ENCODE results near the gene STXBP4.
"Not testable (repeated sequence)": the region's sequence is repeated elsewhere in the genome, so short reads cannot be mapped to it uniquely, and the experiment has no call there.

The STXBP4 gene

GRCh38 chr17:55057184-55057583 lies 88.6 kb downstream of the STXBP4 start:
- DNase-seq (ENCODE audit: low spot score): no peak

- no peak for DNase-seq (ENCODE audit: low spot score)
Observed at GRCh38 chr17:55059724-55060123, 91.2 kb downstream of the STXBP4 start.

- no peak for DNase-seq (ENCODE audit: low spot score)
Observed at GRCh38 chr17:55062921-55063320, 94.4 kb downstream of the STXBP4 start.

GRCh38 chr17:55063885-55064874 lies 95.6 kb downstream of the STXBP4 start:
- no peak for DNase-seq (ENCODE audit: low spot score)

- DNase-seq (ENCODE audit: low spot score): no peak
Observed at GRCh38 chr17:55067697-55068439, 99.3 kb downstream of the STXBP4 start.

GRCh38 chr17:55068862-55069811 lies 100.6 kb downstream of the STXBP4 start:
- DNase-seq (ENCODE audit: low spot score): no peak

- DNase-seq (ENCODE audit: low spot score): no peak
Observed at GRCh38 chr17:55069983-55070529, 101.5 kb downstream of the STXBP4 start.

- no peak for DNase-seq (ENCODE audit: low spot score)
Observed at GRCh38 chr17:55072898-55073297, 104.3 kb downstream of the STXBP4 start.

GRCh38 chr17:55073467-55073866 lies 104.9 kb downstream of the STXBP4 start:
- not testable (repeated sequence) for DNase-seq (ENCODE audit: low spot score)

GRCh38 chr17:55081559-55081958 lies 113.0 kb downstream of the STXBP4 start:
- DNase-seq (ENCODE audit: low spot score): no peak

- no peak for DNase-seq (ENCODE audit: low spot score)
Observed at GRCh38 chr17:55086635-55087058, 118.1 kb downstream of the STXBP4 start.

- no peak for DNase-seq (ENCODE audit: low spot score)
Observed at GRCh38 chr17:55089256-55089655, 120.7 kb downstream of the STXBP4 start.

GRCh38 chr17:55090079-55090492 lies 121.5 kb downstream of the STXBP4 start:
- DNase-seq (ENCODE audit: low spot score): peak; percentile 7

GRCh38 chr17:55093353-55093752 lies 124.8 kb downstream of the STXBP4 start:
- no peak for DNase-seq (ENCODE audit: low spot score)

GRCh38 chr17:55098765-55099164 lies 130.2 kb downstream of the STXBP4 start:
- no peak for DNase-seq (ENCODE audit: low spot score)

GRCh38 chr17:55110521-55110920 lies 142.0 kb downstream of the STXBP4 start:
- DNase-seq (ENCODE audit: low spot score): no peak

- no peak for DNase-seq (ENCODE audit: low spot score)
Observed at GRCh38 chr17:55114283-55114682, 145.7 kb downstream of the STXBP4 start.

GRCh38 chr17:55116440-55116914 lies 147.9 kb downstream of the STXBP4 start:
- no peak for DNase-seq (ENCODE audit: low spot score)

GRCh38 chr17:55117164-55117563 lies 148.6 kb downstream of the STXBP4 start:
- DNase-seq (ENCODE audit: low spot score): no peak

GRCh38 chr17:55120651-55121050 lies 152.1 kb downstream of the STXBP4 start:
- no peak for DNase-seq (ENCODE audit: low spot score)

GRCh38 chr17:55121268-55121667 lies 152.7 kb downstream of the STXBP4 start:
- no peak for DNase-seq (ENCODE audit: low spot score)
